Esophagus muscularis mucosa (tissue), 4 donors: Measurements from ENCODE around the gene SAMD4B. TPM values are rescaled to one million over a fixed set of nuclear protein-coding genes. Genes with fewer than 3 reads are reported as not detected.

Source experiments
- DNase-seq: peaks from one replicate; pipeline ENCODE4 v3.0.0-alpha.2; 2017; ENCODE audit errors: extremely low spot score
- H3K27ac ChIP-seq, 4 donors: fragments of 200-600 bp; sonication (generic); replicated peaks in 1 of 4; 1 replicate in 3 of 4; 2 replicates in 1 of 4; pipeline ENCODE4 v1.5.1; 2016 to 2019; ENCODE audit warnings: mild to moderate bottlenecking in 1 of 4
- H3K27me3 ChIP-seq, 4 donors: fragments of 200-600 bp; sonication (generic); one replicate each; pipeline versions ENCODE4 v1.5.1 to v1.6.0; 2016 to 2019
- H3K36me3 ChIP-seq, 4 donors: fragments of 200-600 bp; sonication (generic); one replicate each; pipeline ENCODE4 v1.5.1; 2016 to 2019
- H3K4me1 ChIP-seq, 4 donors: fragments of 200-600 bp; sonication (generic); one replicate each; pipeline ENCODE4 v1.5.1; 2016 to 2019
- H3K4me3 ChIP-seq, 4 donors: fragments of 200-600 bp; sonication (generic); 1 replicate in 2 of 4; 2 replicates in 2 of 4; pipeline ENCODE4 v1.5.1; 2016 to 2019; ENCODE audit warnings: mild to moderate bottlenecking in 4 of 4, moderate library complexity in 1 of 4
- H3K9me3 ChIP-seq, 4 donors: fragments of 200-600 bp; sonication (generic); 1 replicate in 3 of 4; 2 replicates in 1 of 4; pipeline ENCODE4 v1.5.1; 2016 to 2019
- EP300 ChIP-seq: sonication (generic); formaldehyde crosslinking; IDR thresholded peaks from one replicate; pipeline ENCODE4 v1.6.1; 2017; ENCODE audit warnings: antibody characterized with exemption
- POLR2A ChIP-seq: fragments of 450-650 bp; IDR thresholded peaks from one replicate; pipeline ENCODE4 v1.6.1; 2017; ENCODE audit warnings: antibody characterized with exemption, moderate library complexity, mild to moderate bottlenecking, low read depth
- POLR2AphosphoS5 ChIP-seq, 2 donors: sonication (generic); formaldehyde crosslinking; IDR thresholded peaks; one replicate each; pipeline ENCODE4 v1.6.1; 2017; ENCODE audit warnings: antibody characterized with exemption in 2 of 2
- WGBS: methylation state at CpG from one replicate; pipeline ENCODE4 v1.1.5; 2018; 5-methylcytosine and 5-hydroxymethylcytosine counted together
- intact Hi-C: fragments of 100-400 bp; cut with DNase I; formaldehyde crosslinking; loops from one replicate; pipeline ENCODE4 v1.15.1; 2023
- total RNA-seq, 4 donors: library from RNA; depleted of rRNA; stranded (reverse); fragments of >200 nt; gene quantifications; one replicate each; pipeline versions ENCODE4 v1.1.0 to v1.2.1, GENCODE V29; 2016
- TF ChIP-seq, protein P1 (sequence below), 3 experiments: fragments of 200-600 bp in 2 of 3; fragments of 450-650 bp in 1 of 3; sonication (generic) in 2 of 3; IDR thresholded peaks; one replicate each; pipeline ENCODE4 v1.5.1; 2017 to 2019; ENCODE audit warnings: antibody characterized with exemption in 3 of 3, mild to moderate bottlenecking in 2 of 3, moderate library complexity in 1 of 3

Gene SAMD4B
- total RNA-seq, 4 donors from 2014 or later = 59.8 to 138 (median 104) TPM

GRCh38 chr19:39362682-39363657, 20.7 kb downstream of the SAMD4B start:
- Histone ChIP-seq H3K27ac (peak overlapping the region; percentile 66 to 79 (median 72)), H3K9me3 (no peaks in the 10 kb centered on the region), H3K4me3 (no peak overlapping the region), H3K36me3 (peaks cover 25 to 91% (median 76%) of the 10 kb centered on the region in 4 donors), H3K4me1 (peaks cover 27 to 53% (median 39%) of the 10 kb centered on the region in 4 donors), H3K27me3 (no peaks in the 10 kb centered on the region)
- TF ChIP-seq POLR2AphosphoS5 (IDR thresholded peaks at IDR 0.05) (peak; percentile 14 to 23), POLR2A (no peak)
- intact Hi-C loops = no loop called here
- no peak for DNase-seq
- WGBS = 55% methylated on average over 4 of the region's 6 CpGs

- Histone ChIP-seq H3K4me1 (peaks cover 27 to 58% (median 39%) of the 10 kb centered on the region in 4 donors), H3K27ac (peak overlapping the region; percentile 66 to 79 (median 72)), H3K9me3 (no peaks in the 10 kb centered on the region), H3K4me3 (no peak overlapping the region), H3K36me3 (peaks cover 20 to 91% (median 74%) of the 10 kb centered on the region in 4 donors), H3K27me3 (no peaks in the 10 kb centered on the region)
- TF ChIP-seq EP300 (peak; percentile 49), POLR2A (no peak), POLR2AphosphoS5 (IDR thresholded peaks at IDR 0.05) (peak; percentile 26 to 45)
- intact Hi-C loops = no loop called here
- WGBS = 80% methylated on average over 5 of the region's 5 CpGs
- no peak for DNase-seq
Observed at GRCh38 chr19:39363901-39364457, 21.8 kb downstream of the SAMD4B start.

- H3K27ac ChIP-seq = peak overlapping the region; percentile 66 to 79 (median 72)
- peaks cover 27 to 58% (median 38%) of the 10 kb centered on the region in 4 donors for H3K4me1 ChIP-seq
- no peak for TF ChIP-seq EP300
- no peak for TF ChIP-seq POLR2A
- TF ChIP-seq, protein P1, sequence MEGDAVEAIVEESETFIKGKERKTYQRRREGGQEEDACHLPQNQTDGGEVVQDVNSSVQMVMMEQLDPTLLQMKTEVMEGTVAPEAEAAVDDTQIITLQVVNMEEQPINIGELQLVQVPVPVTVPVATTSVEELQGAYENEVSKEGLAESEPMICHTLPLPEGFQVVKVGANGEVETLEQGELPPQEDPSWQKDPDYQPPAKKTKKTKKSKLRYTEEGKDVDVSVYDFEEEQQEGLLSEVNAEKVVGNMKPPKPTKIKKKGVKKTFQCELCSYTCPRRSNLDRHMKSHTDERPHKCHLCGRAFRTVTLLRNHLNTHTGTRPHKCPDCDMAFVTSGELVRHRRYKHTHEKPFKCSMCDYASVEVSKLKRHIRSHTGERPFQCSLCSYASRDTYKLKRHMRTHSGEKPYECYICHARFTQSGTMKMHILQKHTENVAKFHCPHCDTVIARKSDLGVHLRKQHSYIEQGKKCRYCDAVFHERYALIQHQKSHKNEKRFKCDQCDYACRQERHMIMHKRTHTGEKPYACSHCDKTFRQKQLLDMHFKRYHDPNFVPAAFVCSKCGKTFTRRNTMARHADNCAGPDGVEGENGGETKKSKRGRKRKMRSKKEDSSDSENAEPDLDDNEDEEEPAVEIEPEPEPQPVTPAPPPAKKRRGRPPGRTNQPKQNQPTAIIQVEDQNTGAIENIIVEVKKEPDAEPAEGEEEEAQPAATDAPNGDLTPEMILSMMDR (IDR thresholded peaks at IDR 0.05) = no peak
- TF ChIP-seq POLR2AphosphoS5 (IDR thresholded peaks at IDR 0.05) = no peak
- H3K9me3 ChIP-seq = no peaks in the 10 kb centered on the region
- DNase-seq = no peak
- peaks cover 15 to 91% (median 72%) of the 10 kb centered on the region in 4 donors for H3K36me3 ChIP-seq
- no peaks in the 10 kb centered on the region for H3K27me3 ChIP-seq
- H3K4me3 ChIP-seq = no peak overlapping the region
- intact Hi-C loops = no loop called here
- WGBS = 93% methylated on average over 1 of the region's 1 CpG
Observed at GRCh38 chr19:39365531-39365930, 23.3 kb downstream of the SAMD4B start.

GRCh38 chr19:39369200-39369599, 27.0 kb downstream of the SAMD4B start:
- 77% methylated on average over 2 of the region's 2 CpGs for WGBS
- Histone ChIP-seq H3K4me3 (no peak overlapping the region), H3K9me3 (no peaks in the 10 kb centered on the region), H3K36me3 (peaks cover 15 to 69% (median 50%) of the 10 kb centered on the region in 4 donors), H3K27me3 (no peaks in the 10 kb centered on the region), H3K4me1 (peaks cover 26 to 60% (median 43%) of the 10 kb centered on the region in 4 donors), H3K27ac (peak overlapping the region in 2 of 4 donors; percentile 8 to 14)
- DNase-seq = no peak
- intact Hi-C loops = no loop called here
- TF ChIP-seq POLR2AphosphoS5 (IDR thresholded peaks at IDR 0.05) (no peak), POLR2A (no peak)

DNA sequence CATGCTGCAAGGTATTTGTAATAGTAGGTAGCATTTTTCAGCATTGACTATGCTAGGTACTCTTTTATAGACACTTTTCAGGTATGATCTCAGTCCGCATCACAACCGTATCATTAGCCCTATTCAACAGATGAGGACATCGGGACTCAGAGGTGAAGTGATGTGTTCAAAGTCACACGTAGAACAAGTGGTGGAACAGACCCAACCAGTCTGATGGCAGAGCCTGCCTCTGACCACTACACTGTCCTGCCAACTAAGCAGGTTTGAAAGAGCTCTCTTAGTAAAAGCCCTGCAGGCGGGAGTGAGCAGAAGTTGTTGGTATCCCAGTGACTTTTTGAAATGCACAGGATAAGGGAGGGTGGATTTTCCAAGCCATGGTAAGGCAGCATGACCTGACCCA, 28.5 kb downstream of the SAMD4B start:
- TF ChIP-seq, protein P1 (IDR thresholded peaks at IDR 0.05) = no peak
- TF ChIP-seq POLR2AphosphoS5 (IDR thresholded peaks at IDR 0.05) (no peak), EP300 (no peak), POLR2A (no peak)
- H3K4me1 ChIP-seq = peaks cover 21 to 50% (median 37%) of the 10 kb centered on the region in 4 donors
- 87% methylated on average over 5 of the region's 5 CpGs for WGBS
- intact Hi-C loops = no loop called here
- H3K4me3 ChIP-seq = no peak overlapping the region
- no peaks in the 10 kb centered on the region for H3K9me3 ChIP-seq
- peak overlapping the region; percentile 90 to 95 (median 91) for H3K27ac ChIP-seq
- DNase-seq = no peak
- no peaks in the 10 kb centered on the region for H3K27me3 ChIP-seq
- H3K36me3 ChIP-seq = peaks cover 17 to 74% (median 55%) of the 10 kb centered on the region in 4 donors
